ENCODE results near the gene AMACR.

The AMACR gene

GRCh38 chr5:34007621-34008600 lies at the start of gene AMACR:
Gene AMACR, minus strand, starts transcription at chr5:34008050. Its CDS starts 31 bp downstream, at chr5:34008019.
- peak; percentile 90 for DNase-seq

GRCh38 chr5:34057569-34057968 lies 49.7 kb upstream of the AMACR start:
- no peak for DNase-seq

- DNase-seq, result no peak
Measured at GRCh38 chr5:34057118-34057517, 49.3 kb upstream of the AMACR start.

- no peak for DNase-seq
Measured at GRCh38 chr5:34055667-34056066, 47.8 kb upstream of the AMACR start.

GRCh38 chr5:34054400-34054729 lies 46.5 kb upstream of the AMACR start:
- no peak for DNase-seq

GRCh38 chr5:34053571-34054399 lies 45.9 kb upstream of the AMACR start:
- DNase-seq, result no peak

GRCh38 chr5:34053133-34053532 lies 45.3 kb upstream of the AMACR start:
- DNase-seq, result no peak

- DNase-seq, result no peak
Measured at GRCh38 chr5:34051374-34051980, 43.6 kb upstream of the AMACR start.

- no peak for DNase-seq
Measured at GRCh38 chr5:34047774-34048572, 40.1 kb upstream of the AMACR start.

- DNase-seq, result peak; percentile 23
Measured at GRCh38 chr5:34047143-34047542, 39.3 kb upstream of the AMACR start.

- peak; percentile 54 for DNase-seq
Measured at GRCh38 chr5:34045996-34046395, 38.1 kb upstream of the AMACR start.

GRCh38 chr5:34045023-34045422 lies 37.2 kb upstream of the AMACR start:
- DNase-seq, result no peak

GRCh38 chr5:34043099-34043876 lies 35.4 kb upstream of the AMACR start, which contains the start of gene C1QTNF3:
Gene C1QTNF3, minus strand, starts transcription at chr5:34043213. Its CDS starts 88 bp downstream, at chr5:34043125.
- DNase-seq, result no peak

- no peak for DNase-seq
Measured at GRCh38 chr5:34042321-34042720, 34.5 kb upstream of the AMACR start.

GRCh38 chr5:34041247-34041972 lies 33.6 kb upstream of the AMACR start:
- no peak for DNase-seq

GRCh38 chr5:34040472-34040871 lies 32.6 kb upstream of the AMACR start:
- DNase-seq, result peak; percentile 3

- DNase-seq, result no peak
Measured at GRCh38 chr5:34039398-34040157, 31.7 kb upstream of the AMACR start.

GRCh38 chr5:34038838-34039237 lies 31.0 kb upstream of the AMACR start:
- DNase-seq, result no peak

GRCh38 chr5:34038390-34038789 lies 30.5 kb upstream of the AMACR start:
- no peak for DNase-seq

- no peak for DNase-seq
Measured at GRCh38 chr5:34037726-34038125, 29.9 kb upstream of the AMACR start.
